ENCODE data around the gene RBM20. TPM values are rescaled to one million over a fixed set of nuclear protein-coding genes. Genes with fewer than 3 reads are reported as not detected.

Gene RBM20
- total and polyA plus RNA-seq, 2 of the 13 experiments (the other 11 are each of a cell fraction or from before 2014, with no cell fraction given), result 0.02 to 0.22 TPM

- TF ChIP-seq ZNF234 (CRISPR knock-in tag; conservative IDR thresholded peaks at IDR 0.05) (no peak), PBX3 (CRISPR knock-in tag; IDR thresholded peaks at IDR 0.05; ENCODE audit: borderline replicate concordance) (no peak), ZBTB4 (CRISPR knock-in tag; IDR thresholded peaks at IDR 0.05; ENCODE audit: borderline replicate concordance) (no peak), ZFP91 (CRISPR knock-in tag; IDR thresholded peaks at IDR 0.05; ENCODE audit: borderline replicate concordance) (peak; percentile 64; the same call in 1 of the 2 replicates), SOX5 (CRISPR knock-in tag; IDR thresholded peaks at IDR 0.05; ENCODE audit: borderline replicate concordance) (no peak), TEAD3 (CRISPR knock-in tag; optimal IDR thresholded peaks at IDR 0.05; ENCODE audit: borderline replicate concordance) (peak; percentile 14), MED8 (CRISPR knock-in tag; IDR thresholded peaks at IDR 0.05; ENCODE audit: insufficient replicate concordance) (no peak), E2F5 (CRISPR knock-in tag; conservative IDR thresholded peaks at IDR 0.05) (no peak), PRDM15 (CRISPR knock-in tag; IDR thresholded peaks at IDR 0.05) (peak; percentile 55), HNRNPL (IDR thresholded peaks at IDR 0.05; ENCODE audit: low read depth, low read length) (0 out of 2 replicates have a peak, but pooled peaks have one; percentile 32), HCFC1 (IDR thresholded peaks at IDR 0.05; ENCODE audit: low read depth, low read length) (no peak), TCF12 (IDR thresholded peaks at IDR 0.05) (no peak), TCF12 (CRISPR knock-in tag; IDR thresholded peaks at IDR 0.05) (no peak), ZNF180 (CRISPR knock-in tag; IDR thresholded peaks at IDR 0.05; ENCODE audit: borderline replicate concordance, low read depth) (no peak), HOXA9 (CRISPR knock-in tag; IDR thresholded peaks at IDR 0.05; ENCODE audit: borderline replicate concordance) (no peak), ZNF678 (CRISPR knock-in tag; IDR thresholded peaks at IDR 0.05) (no peak)
These were observed 27.8 kb downstream of the RBM20 start (continued) for GRCh38 chr10:110671788-110672579.
